Mesothelial cell of epicardium (in vitro differentiated cells): ENCODE results near the gene ABHD1. TPM values are rescaled to one million over a fixed set of nuclear protein-coding genes. Genes with fewer than 3 reads are reported as not detected.
"Not testable (repeated sequence)": the region's sequence is repeated elsewhere in the genome, so short reads cannot be mapped to it uniquely, and the experiment has no call there.

Experiments
- DNase-seq, 2 experiments: peaks; one replicate each; pipeline ENCODE4 v3.0.0; 2021; ENCODE audit warnings: low spot score in 2 of 2; ENCODE audit not compliant: unreplicated experiment in 2 of 2
- H3K27ac Mint-ChIP-seq: 2 replicates; pipeline ENCODE4 v1.8.0; 2021; ENCODE audit warnings: mixed read lengths
- H3K27me3 Mint-ChIP-seq: 2 replicates; pipeline ENCODE4 v1.8.0; 2021; ENCODE audit warnings: low read depth, mixed read lengths
- H3K36me3 Mint-ChIP-seq: 2 replicates; pipeline ENCODE4 v1.8.0; 2021; ENCODE audit warnings: mixed read lengths
- H3K4me1 Mint-ChIP-seq: 2 replicates; pipeline ENCODE4 v1.8.0; 2021; ENCODE audit warnings: mixed read lengths
- H3K4me3 Mint-ChIP-seq: 2 replicates; pipeline ENCODE4 v1.8.0; 2021; ENCODE audit warnings: mild to moderate bottlenecking, moderate library complexity, mixed read lengths
- H3K9me3 Mint-ChIP-seq: 2 replicates; pipeline ENCODE4 v1.8.0; 2021; ENCODE audit warnings: mixed read lengths
- total RNA-seq: library from RNA; stranded (reverse); gene quantifications from 3 replicates; pipeline ENCODE4 v1.2.1, GENCODE V29; 2021
- TF ChIP-seq, protein P1 (sequence below): fragments of 200-600 bp; sonication (generic); IDR thresholded peaks from one replicate; pipeline ENCODE4 v1.5.0; 2021; ENCODE audit warnings: antibody characterized with exemption; ENCODE audit not compliant: unreplicated experiment

ABHD1 gene
- total RNA-seq, 1 donor from 2014 or later: 1.5 TPM

DNA sequence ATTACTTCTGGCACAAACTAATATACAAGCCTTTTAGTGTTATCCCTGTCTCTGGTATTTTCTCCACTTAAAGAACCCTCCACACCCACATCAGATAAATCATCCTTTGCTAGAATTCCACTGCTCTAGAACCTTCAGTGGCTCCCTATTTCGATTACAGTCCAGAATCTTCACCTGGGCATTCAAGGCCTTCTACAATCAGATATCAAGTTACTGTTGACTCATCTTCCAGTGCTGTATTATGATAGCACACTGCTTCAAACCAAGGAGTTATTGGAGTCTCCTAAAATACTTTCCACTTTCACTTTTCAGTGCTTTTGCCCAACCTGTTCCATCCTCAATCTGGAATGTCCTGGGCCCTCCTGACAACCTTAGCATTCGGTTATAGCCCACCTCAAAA lies 8.1 kb upstream of the ABHD1 start:
- TF ChIP-seq, protein P1, sequence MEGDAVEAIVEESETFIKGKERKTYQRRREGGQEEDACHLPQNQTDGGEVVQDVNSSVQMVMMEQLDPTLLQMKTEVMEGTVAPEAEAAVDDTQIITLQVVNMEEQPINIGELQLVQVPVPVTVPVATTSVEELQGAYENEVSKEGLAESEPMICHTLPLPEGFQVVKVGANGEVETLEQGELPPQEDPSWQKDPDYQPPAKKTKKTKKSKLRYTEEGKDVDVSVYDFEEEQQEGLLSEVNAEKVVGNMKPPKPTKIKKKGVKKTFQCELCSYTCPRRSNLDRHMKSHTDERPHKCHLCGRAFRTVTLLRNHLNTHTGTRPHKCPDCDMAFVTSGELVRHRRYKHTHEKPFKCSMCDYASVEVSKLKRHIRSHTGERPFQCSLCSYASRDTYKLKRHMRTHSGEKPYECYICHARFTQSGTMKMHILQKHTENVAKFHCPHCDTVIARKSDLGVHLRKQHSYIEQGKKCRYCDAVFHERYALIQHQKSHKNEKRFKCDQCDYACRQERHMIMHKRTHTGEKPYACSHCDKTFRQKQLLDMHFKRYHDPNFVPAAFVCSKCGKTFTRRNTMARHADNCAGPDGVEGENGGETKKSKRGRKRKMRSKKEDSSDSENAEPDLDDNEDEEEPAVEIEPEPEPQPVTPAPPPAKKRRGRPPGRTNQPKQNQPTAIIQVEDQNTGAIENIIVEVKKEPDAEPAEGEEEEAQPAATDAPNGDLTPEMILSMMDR: no peak
- Mint-ChIP-seq H3K27me3 (peaks cover 69% of the 10 kb centered on the region), H3K36me3 (no peaks in the 10 kb centered on the region), H3K4me3 (no peak overlapping the region), H3K9me3 (no peaks in the 10 kb centered on the region), H3K27ac (no peak overlapping the region), H3K4me1 (peaks cover 3% of the 10 kb centered on the region)
- DNase-seq: no peak

DNA sequence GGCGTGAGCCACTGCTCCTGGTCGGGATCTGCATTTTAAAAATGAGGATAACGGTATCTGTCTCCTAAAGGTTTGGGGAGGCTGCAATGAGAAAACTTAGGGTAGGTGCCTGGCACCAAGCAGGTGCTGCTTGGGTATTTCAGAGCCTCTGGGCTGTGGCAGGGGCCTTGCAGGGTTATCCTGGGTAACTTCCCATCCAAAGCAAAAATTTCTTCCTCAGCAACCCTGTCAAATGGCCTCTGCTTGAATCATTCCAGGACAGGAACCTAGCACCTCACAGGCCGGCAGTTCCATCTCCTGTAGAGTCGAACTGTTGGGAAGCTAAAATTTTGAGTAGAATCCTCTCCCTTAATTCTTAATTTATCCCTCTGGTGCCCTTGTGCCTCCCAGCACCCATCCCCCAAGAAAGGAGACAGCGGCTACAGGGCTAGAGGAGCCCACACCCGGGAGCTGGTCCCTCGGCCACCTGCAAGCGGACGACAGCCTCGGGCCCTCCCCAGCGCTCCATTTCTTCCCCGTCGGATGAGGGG lies 5.6 kb upstream of the ABHD1 start:
- Mint-ChIP-seq H3K36me3 (no peaks in the 10 kb centered on the region), H3K4me1 (peaks cover 3% of the 10 kb centered on the region), H3K4me3 (peak overlapping the region; percentile 46), H3K9me3 (no peaks in the 10 kb centered on the region), H3K27me3 (peaks cover 87% of the 10 kb centered on the region), H3K27ac (no peak overlapping the region)
- TF ChIP-seq, protein P1: no peak
- no peak for DNase-seq

DNA sequence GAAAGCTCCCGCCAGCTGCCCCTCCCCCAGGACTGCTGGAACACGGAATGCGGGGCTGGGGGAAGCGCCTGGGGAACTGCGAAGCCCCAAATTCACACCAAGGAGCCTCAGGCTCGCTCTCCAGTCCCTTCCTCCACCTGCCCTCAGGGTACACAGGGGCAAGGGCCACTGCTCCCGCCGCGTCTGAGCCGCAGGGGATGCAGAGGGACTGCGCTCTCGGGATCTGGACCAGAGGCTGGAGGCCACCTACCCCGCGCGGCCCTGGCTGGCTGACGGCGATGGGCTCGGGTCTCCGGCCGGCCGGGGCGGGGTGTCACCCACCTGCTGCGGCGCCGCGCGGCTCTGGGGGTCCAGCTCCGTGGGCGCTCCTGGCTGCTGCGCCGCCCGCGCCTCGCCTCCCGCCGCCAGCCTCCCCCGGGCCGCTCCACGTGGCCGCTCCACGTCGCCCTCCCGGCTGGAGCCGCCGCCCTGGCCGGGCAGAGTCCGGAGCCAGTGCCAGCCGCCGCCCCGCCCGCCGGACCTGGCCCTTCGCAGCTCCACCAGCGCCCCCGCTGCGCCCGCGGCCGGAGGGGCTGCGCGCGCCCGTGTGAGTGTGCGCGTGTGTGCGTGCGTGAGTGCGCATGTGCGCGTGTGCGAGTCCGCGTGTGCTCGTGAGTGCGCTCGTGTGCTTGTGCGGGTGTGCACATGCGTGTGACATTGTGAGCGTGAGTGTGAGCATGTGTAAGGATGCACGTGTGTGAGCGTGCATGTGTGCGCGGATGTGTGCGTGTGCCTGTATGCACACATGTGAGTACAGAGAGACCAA lies 4.9 kb upstream of the ABHD1 start, which contains the start of gene CGREF1:
CGREF1 (minus strand) TSS at position 604 of the 805 bp plus-strand sequence. CDS start 14,762 bp downstream, outside the sequence.
- Mint-ChIP-seq H3K4me3 (peak within 1 kb of the TSS; percentile 61), H3K9me3 (no peaks in the 10 kb centered on the region), H3K27me3 (peaks cover 87% of the 10 kb centered on the region), H3K27ac (no peak within 1 kb of the TSS), H3K4me1 (peaks cover 7% of the 10 kb centered on the region), H3K36me3 (no peaks in the 10 kb centered on the region)
- TF ChIP-seq, protein P1: no peak
- DNase-seq: no peak

DNA sequence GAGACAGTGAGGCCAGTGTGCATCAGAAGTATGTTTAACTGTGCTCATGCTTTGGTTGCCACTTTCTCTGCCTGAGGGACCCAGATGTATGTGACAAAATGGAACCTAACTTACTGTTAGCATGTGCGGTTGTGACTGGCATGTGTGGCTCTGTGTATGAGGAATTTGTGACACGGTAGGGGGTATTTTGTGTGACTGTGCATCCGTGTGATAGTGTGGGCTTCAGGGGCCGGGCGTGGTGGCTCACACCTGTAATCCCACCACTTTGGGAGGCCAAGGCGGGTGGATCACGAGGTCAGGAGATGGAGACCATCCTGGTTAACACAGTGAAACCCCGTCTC lies 4.3 kb upstream of the ABHD1 start:
- H3K9me3 Mint-ChIP-seq, DNase-seq, H3K36me3 Mint-ChIP-seq, H3K27ac Mint-ChIP-seq, H3K4me1 Mint-ChIP-seq: not testable (repeated sequence)
- H3K27me3 Mint-ChIP-seq: peaks cover 84% of the 10 kb centered on the region
- H3K4me3 Mint-ChIP-seq: peak overlapping the region; percentile 61

DNA sequence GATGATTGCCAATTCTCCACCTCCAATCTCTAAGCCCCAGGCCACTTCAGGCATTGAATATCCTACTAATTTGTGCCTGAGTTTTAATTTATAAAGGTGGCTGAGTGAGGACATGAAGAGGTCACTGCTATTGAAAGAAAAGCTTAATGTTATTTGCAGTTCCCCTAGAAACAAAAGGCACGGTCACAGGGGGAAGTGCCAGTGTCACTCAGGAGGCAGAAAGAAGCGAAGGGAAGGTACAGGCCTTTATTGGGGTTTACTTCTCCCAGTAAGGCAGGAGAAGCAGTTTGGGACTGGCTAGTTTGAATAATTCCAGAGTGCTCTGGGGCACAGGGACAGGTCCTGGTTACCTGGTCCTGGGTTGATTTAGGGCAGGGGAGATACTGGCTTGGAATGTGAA lies 1.7 kb upstream of the ABHD1 start:
- H3K27ac Mint-ChIP-seq: no peak overlapping the region
- no peak for DNase-seq
- peaks cover 67% of the 10 kb centered on the region for H3K27me3 Mint-ChIP-seq
- no peaks in the 10 kb centered on the region for H3K9me3 Mint-ChIP-seq
- no peak overlapping the region for H3K4me3 Mint-ChIP-seq
- no peaks in the 10 kb centered on the region for H3K36me3 Mint-ChIP-seq
- H3K4me1 Mint-ChIP-seq: peaks cover 7% of the 10 kb centered on the region
- TF ChIP-seq, protein P1: no peak

DNA sequence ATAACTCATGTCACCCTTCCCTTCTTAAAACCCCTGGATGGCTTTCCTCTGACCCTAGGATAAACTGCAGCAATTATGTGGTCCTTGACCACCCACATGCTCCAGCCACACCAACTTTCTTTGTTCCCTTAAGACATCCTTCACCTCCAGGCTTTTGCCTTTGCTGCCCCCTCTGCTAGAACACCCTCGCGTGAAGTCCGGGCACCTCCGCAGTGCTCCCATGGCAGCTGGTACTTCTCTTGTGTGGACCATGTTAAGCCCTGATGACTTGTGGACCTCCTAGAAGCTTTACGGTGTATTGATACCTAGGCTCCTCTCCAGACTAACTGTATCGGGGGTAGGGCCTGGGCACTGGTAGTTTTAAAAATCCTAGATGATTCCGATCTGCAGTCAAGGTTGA lies 824 bp upstream of the ABHD1 start:
- Mint-ChIP-seq H3K36me3 (no peaks in the 10 kb centered on the region), H3K9me3 (no peaks in the 10 kb centered on the region), H3K4me1 (peaks cover 7% of the 10 kb centered on the region), H3K4me3 (peak overlapping the region; percentile 83), H3K27me3 (peaks cover 59% of the 10 kb centered on the region), H3K27ac (no peak overlapping the region)
- TF ChIP-seq, protein P1: no peak
- DNase-seq: no peak
